Neural cell (in vitro differentiated cells): ENCODE measurements around the gene PTH1R. TPM values are rescaled to one million over a fixed set of nuclear protein-coding genes. Genes with fewer than 3 reads are reported as not detected.

Source experiments
- H2AFZ ChIP-seq: fragments of 200-600, 300-800 bp; sonication (generic), shearing (Covaris generic); 2 replicates; pipeline ENCODE4 v1.6.0; 2014; ENCODE audit warnings: low read depth, mild to moderate bottlenecking, antibody characterized with exemption, low read length, moderate library complexity
- H3F3A ChIP-seq: fragments of 200-600 bp; shearing (Covaris generic); 2 replicates; pipeline ENCODE4 v1.6.1; 2016; ENCODE audit warnings: mild to moderate bottlenecking, moderate library complexity, mixed read lengths, antibody characterized with exemption, low read length; ENCODE audit not compliant: insufficient read depth, poor library complexity, severe bottlenecking
- H3K27ac ChIP-seq: fragments of 200-600, 300-800 bp; sonication (generic), shearing (Covaris generic); 2 replicates; pipeline ENCODE4 v1.5.1; 2014; ENCODE audit warnings: mild to moderate bottlenecking, low read length, moderate library complexity
- H3K27me3 ChIP-seq: fragments of 300-800, 200-600 bp; sonication (generic), shearing (Covaris generic); 2 replicates; pipeline ENCODE4 v1.6.0; 2014; ENCODE audit warnings: mild to moderate bottlenecking, low read depth, low read length, moderate library complexity; ENCODE audit not compliant: insufficient read depth
- H3K36me3 ChIP-seq: fragments of 300-800, 200-600 bp; sonication (generic), shearing (Covaris generic); 2 replicates; pipeline ENCODE4 v1.5.1; 2014; ENCODE audit warnings: mild to moderate bottlenecking, antibody characterized with exemption, low read length, moderate library complexity; ENCODE audit not compliant: insufficient read depth
- H3K4me2 ChIP-seq: fragments of 300-800, 200-600 bp; sonication (generic), shearing (Covaris generic); 2 replicates; pipeline ENCODE4 v1.6.0; 2014; ENCODE audit warnings: mild to moderate bottlenecking, low read length
- H3K4me3 ChIP-seq: fragments of 300-800, 200-600 bp; sonication (generic), shearing (Covaris generic); 2 replicates; pipeline ENCODE4 v1.5.1; 2014; ENCODE audit warnings: mild to moderate bottlenecking, low read length, moderate library complexity
- H3K79me2 ChIP-seq: fragments of 200-600 bp; shearing (Covaris generic); replicated peaks from 2 replicates; pipeline ENCODE4 v1.6.0; 2014; ENCODE audit warnings: mild to moderate bottlenecking, low read length, moderate library complexity; ENCODE audit not compliant: insufficient read depth
- H3K9ac ChIP-seq: fragments of 300-800, 200-600 bp; sonication (generic), shearing (Covaris generic); 2 replicates; pipeline ENCODE4 v1.6.1; 2016; ENCODE audit warnings: mild to moderate bottlenecking, low read length, mixed read lengths
- H3K9me2 ChIP-seq: fragments of 200-600 bp; shearing (Covaris generic); 2 replicates; pipeline ENCODE4 v1.6.1; 2016; ENCODE audit warnings: mild to moderate bottlenecking, low read length, mixed read lengths; ENCODE audit not compliant: insufficient read depth
- H3K9me3 ChIP-seq: fragments of 200-600, 300-800 bp; sonication (generic), shearing (Covaris generic); 2 replicates; pipeline ENCODE4 v1.6.1; 2016; ENCODE audit warnings: mild to moderate bottlenecking, mixed run types, low read length, moderate library complexity, mixed read lengths
- H4K20me1 ChIP-seq: fragments of 200-600 bp; shearing (Covaris generic); 2 replicates; pipeline ENCODE4 v1.6.1; 2016; ENCODE audit warnings: mild to moderate bottlenecking, mixed run types; ENCODE audit not compliant: insufficient read depth
- EP300 ChIP-seq: fragments of 450-650 bp; conservative IDR thresholded peaks from 2 replicates; pipeline ENCODE4 v1.6.1; 2014; ENCODE audit warnings: antibody characterized with exemption, mild to moderate bottlenecking, moderate library complexity; ENCODE audit not compliant: poor library complexity, severe bottlenecking
- EZH2 ChIP-seq: fragments of 200-600, 300-800 bp; shearing (Covaris generic), sonication (generic); IDR thresholded peaks from 2 replicates; pipeline ENCODE4 v1.6.1; 2014; ENCODE audit warnings: antibody characterized with exemption, low read length, borderline replicate concordance, mild to moderate bottlenecking; ENCODE audit not compliant: insufficient read depth, poor library complexity, severe bottlenecking
- MXI1 ChIP-seq: fragments of 450-650 bp; conservative IDR thresholded peaks from 2 replicates; pipeline ENCODE4 v1.6.1; 2014; ENCODE audit warnings: antibody characterized with exemption, mild to moderate bottlenecking; ENCODE audit not compliant: poor library complexity, severe bottlenecking
- POLR2AphosphoS5 ChIP-seq: IDR thresholded peaks from 2 replicates; pipeline ENCODE4 v1.6.1; 2012
- RAD21 ChIP-seq: fragments of 450-650 bp; conservative IDR thresholded peaks from 2 replicates; pipeline ENCODE4 v1.6.1; 2014; ENCODE audit warnings: antibody characterized with exemption, mild to moderate bottlenecking, moderate library complexity
- SMC3 ChIP-seq: fragments of 450-650 bp; conservative IDR thresholded peaks from 2 replicates; pipeline ENCODE4 v1.6.1; 2014; ENCODE audit warnings: antibody characterized with exemption, mild to moderate bottlenecking, moderate library complexity; ENCODE audit not compliant: poor library complexity
- TAF1 ChIP-seq: IDR thresholded peaks from 2 replicates; pipeline ENCODE4 v1.6.1; 2012; ENCODE audit warnings: low read depth
- polyA plus RNA-seq: library from polyadenylated mRNA; depleted of rRNA; stranded (reverse); fragments of >200 nt; gene quantifications from 2 replicates; pipeline ENCODE4 v1.2.3, GENCODE V29; 2014
- TF ChIP-seq, protein P1 (sequence below): fragments of 450-650 bp; IDR thresholded peaks from 2 replicates; pipeline ENCODE4 v1.5.1; 2014; ENCODE audit warnings: antibody characterized with exemption, mild to moderate bottlenecking, moderate library complexity; ENCODE audit not compliant: poor library complexity, severe bottlenecking
- TF ChIP-seq, protein P2 (sequence below): IDR thresholded peaks from 2 replicates; pipeline ENCODE4 v1.6.1; 2012; ENCODE audit warnings: borderline replicate concordance

The PTH1R gene
- polyA plus RNA-seq, 1 donor from 2014 or later = not detected

DNA sequence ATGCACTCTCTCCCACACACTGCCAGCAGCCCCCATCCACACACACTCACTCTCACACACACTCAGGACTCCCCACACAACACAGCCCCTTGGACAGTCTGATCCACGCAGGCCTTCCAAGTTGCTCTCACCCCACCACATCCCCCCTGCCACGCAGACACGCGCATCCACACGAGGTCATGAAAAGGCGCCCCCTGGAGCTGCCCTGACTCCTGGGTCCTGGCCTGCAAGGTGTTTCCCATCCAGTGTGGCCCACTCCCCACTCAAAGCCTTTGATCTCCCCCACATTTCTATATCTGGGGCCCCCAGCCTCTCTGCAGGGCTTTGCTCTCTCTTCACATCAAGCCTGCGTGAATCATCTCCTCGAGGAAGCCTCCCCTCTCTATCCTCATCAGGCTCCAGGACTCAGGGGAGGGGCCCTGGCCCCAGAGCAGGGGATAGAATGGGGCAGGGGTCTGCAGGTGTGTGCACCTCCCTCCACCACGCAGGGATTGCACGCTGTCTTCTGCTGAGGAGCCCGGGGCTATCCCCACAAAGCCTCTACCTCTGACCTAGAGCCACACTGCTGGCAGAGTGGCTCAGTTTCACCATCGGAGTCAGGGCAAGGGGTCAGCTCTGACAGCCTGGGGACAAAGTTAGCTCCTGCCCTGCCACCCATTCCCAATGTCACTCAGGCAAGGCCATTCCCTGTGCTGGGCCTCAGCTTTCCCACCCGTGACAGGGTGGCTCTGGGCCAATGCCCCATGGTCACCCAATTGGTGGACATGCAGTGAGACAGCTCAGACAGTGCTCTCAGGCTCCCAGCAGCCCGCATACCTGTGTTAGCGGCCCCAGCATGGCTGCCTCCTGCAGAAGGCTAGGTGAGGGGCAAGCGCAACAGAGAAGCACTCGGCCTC, 20.7 kb upstream of the PTH1R start:
- Histone ChIP-seq H3K27me3 (no peaks in the 10 kb centered on the region), H3F3A (no peaks in the 10 kb centered on the region), H4K20me1 (no peaks in the 10 kb centered on the region), H3K4me2 (no peak overlapping the region), H3K9ac (no peak overlapping the region), H3K4me3 (no peak overlapping the region), H3K9me3 (no peaks in the 10 kb centered on the region), H3K36me3 (no peaks in the 10 kb centered on the region), H3K79me2 (no peaks in the 10 kb centered on the region), H2AFZ (no peak overlapping the region), H3K27ac (no peak overlapping the region), H3K9me2 (no peaks in the 10 kb centered on the region)
- TF ChIP-seq, protein P1, sequence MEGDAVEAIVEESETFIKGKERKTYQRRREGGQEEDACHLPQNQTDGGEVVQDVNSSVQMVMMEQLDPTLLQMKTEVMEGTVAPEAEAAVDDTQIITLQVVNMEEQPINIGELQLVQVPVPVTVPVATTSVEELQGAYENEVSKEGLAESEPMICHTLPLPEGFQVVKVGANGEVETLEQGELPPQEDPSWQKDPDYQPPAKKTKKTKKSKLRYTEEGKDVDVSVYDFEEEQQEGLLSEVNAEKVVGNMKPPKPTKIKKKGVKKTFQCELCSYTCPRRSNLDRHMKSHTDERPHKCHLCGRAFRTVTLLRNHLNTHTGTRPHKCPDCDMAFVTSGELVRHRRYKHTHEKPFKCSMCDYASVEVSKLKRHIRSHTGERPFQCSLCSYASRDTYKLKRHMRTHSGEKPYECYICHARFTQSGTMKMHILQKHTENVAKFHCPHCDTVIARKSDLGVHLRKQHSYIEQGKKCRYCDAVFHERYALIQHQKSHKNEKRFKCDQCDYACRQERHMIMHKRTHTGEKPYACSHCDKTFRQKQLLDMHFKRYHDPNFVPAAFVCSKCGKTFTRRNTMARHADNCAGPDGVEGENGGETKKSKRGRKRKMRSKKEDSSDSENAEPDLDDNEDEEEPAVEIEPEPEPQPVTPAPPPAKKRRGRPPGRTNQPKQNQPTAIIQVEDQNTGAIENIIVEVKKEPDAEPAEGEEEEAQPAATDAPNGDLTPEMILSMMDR = no peak
- TF ChIP-seq TAF1 = no peak
- no peak for TF ChIP-seq POLR2AphosphoS5

DNA sequence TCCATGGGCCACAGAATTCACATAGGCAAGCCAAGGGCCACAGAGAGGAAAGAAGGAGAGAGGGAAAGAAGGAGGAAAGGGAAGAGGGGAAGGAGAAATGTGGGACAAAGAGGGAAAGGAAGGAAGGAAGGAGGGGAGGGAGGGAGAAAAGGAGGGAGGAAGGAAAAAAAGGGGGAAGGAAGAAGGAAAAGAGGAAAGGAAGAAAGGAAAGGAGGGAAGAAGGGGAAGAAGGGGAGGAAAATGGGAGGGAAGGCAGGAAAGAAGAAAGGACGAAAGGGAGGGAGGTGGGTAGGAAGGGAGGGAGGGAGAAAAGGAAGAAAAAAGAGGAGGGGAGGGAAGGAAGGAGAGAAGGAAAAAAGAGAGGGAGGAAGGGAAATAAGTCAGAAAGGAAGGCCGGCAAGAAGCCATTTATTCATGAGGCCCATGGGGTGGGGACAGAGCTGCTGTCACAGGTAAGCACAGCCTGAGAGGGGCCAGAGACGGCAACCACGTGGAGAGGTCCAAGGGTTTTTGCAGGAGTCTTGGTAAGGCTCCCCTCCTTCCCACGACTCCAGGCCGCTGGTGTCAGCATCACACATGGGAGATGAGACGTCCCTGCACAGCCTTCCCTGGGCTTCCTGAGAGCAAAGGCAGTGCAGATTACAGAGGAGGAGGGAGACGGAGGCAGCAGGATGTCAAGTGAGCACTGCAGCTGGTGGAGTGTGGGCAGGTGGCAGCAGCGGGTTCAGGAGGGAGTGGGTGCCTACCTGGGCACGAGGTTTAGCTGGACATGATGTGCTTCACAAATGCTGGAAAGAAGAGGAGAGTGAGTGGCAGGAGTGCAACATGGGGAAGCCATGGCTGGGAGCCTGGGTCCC, 19.8 kb upstream of the PTH1R start:
- Histone ChIP-seq H3K9ac (no peak overlapping the region), H3K9me2 (no peaks in the 10 kb centered on the region), H3K79me2 (no peaks in the 10 kb centered on the region), H3F3A (no peaks in the 10 kb centered on the region), H3K27ac (no peak overlapping the region), H4K20me1 (no peaks in the 10 kb centered on the region), H3K9me3 (no peaks in the 10 kb centered on the region), H3K27me3 (no peaks in the 10 kb centered on the region), H2AFZ (no peak overlapping the region), H3K4me3 (no peak overlapping the region), H3K36me3 (no peaks in the 10 kb centered on the region), H3K4me2 (no peak overlapping the region)
- TF ChIP-seq, protein P2, sequence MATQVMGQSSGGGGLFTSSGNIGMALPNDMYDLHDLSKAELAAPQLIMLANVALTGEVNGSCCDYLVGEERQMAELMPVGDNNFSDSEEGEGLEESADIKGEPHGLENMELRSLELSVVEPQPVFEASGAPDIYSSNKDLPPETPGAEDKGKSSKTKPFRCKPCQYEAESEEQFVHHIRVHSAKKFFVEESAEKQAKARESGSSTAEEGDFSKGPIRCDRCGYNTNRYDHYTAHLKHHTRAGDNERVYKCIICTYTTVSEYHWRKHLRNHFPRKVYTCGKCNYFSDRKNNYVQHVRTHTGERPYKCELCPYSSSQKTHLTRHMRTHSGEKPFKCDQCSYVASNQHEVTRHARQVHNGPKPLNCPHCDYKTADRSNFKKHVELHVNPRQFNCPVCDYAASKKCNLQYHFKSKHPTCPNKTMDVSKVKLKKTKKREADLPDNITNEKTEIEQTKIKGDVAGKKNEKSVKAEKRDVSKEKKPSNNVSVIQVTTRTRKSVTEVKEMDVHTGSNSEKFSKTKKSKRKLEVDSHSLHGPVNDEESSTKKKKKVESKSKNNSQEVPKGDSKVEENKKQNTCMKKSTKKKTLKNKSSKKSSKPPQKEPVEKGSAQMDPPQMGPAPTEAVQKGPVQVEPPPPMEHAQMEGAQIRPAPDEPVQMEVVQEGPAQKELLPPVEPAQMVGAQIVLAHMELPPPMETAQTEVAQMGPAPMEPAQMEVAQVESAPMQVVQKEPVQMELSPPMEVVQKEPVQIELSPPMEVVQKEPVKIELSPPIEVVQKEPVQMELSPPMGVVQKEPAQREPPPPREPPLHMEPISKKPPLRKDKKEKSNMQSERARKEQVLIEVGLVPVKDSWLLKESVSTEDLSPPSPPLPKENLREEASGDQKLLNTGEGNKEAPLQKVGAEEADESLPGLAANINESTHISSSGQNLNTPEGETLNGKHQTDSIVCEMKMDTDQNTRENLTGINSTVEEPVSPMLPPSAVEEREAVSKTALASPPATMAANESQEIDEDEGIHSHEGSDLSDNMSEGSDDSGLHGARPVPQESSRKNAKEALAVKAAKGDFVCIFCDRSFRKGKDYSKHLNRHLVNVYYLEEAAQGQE = no peak
- TF ChIP-seq TAF1 = no peak
- TF ChIP-seq EP300 = no peak
- TF ChIP-seq POLR2AphosphoS5 = no peak
- TF ChIP-seq, protein P1 = no peak
- TF ChIP-seq SMC3 = no peak
- TF ChIP-seq RAD21 = no peak
- no peak for TF ChIP-seq MXI1
- no peak for TF ChIP-seq EZH2
